HG03280 (cell line): ENCODE data around the gene RIMS1.

Experiments used
- ATAC-seq: cut with Tn5 transposase; IDR thresholded peaks from one replicate; pipeline ENCODE4 v1.9.1; 2021; ENCODE audit warnings: mild to moderate bottlenecking, moderate library complexity; ENCODE audit not compliant: unreplicated experiment

RIMS1 gene, protein sequence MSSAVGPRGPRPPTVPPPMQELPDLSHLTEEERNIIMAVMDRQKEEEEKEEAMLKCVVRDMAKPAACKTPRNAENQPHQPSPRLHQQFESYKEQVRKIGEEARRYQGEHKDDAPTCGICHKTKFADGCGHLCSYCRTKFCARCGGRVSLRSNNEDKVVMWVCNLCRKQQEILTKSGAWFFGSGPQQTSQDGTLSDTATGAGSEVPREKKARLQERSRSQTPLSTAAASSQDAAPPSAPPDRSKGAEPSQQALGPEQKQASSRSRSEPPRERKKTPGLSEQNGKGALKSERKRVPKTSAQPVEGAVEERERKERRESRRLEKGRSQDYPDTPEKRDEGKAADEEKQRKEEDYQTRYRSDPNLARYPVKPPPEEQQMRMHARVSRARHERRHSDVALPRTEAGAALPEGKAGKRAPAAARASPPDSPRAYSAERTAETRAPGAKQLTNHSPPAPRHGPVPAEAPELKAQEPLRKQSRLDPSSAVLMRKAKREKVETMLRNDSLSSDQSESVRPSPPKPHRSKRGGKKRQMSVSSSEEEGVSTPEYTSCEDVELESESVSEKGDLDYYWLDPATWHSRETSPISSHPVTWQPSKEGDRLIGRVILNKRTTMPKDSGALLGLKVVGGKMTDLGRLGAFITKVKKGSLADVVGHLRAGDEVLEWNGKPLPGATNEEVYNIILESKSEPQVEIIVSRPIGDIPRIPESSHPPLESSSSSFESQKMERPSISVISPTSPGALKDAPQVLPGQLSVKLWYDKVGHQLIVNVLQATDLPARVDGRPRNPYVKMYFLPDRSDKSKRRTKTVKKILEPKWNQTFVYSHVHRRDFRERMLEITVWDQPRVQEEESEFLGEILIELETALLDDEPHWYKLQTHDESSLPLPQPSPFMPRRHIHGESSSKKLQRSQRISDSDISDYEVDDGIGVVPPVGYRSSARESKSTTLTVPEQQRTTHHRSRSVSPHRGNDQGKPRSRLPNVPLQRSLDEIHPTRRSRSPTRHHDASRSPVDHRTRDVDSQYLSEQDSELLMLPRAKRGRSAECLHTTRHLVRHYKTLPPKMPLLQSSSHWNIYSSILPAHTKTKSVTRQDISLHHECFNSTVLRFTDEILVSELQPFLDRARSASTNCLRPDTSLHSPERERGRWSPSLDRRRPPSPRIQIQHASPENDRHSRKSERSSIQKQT (N-terminal part only)

DNA sequence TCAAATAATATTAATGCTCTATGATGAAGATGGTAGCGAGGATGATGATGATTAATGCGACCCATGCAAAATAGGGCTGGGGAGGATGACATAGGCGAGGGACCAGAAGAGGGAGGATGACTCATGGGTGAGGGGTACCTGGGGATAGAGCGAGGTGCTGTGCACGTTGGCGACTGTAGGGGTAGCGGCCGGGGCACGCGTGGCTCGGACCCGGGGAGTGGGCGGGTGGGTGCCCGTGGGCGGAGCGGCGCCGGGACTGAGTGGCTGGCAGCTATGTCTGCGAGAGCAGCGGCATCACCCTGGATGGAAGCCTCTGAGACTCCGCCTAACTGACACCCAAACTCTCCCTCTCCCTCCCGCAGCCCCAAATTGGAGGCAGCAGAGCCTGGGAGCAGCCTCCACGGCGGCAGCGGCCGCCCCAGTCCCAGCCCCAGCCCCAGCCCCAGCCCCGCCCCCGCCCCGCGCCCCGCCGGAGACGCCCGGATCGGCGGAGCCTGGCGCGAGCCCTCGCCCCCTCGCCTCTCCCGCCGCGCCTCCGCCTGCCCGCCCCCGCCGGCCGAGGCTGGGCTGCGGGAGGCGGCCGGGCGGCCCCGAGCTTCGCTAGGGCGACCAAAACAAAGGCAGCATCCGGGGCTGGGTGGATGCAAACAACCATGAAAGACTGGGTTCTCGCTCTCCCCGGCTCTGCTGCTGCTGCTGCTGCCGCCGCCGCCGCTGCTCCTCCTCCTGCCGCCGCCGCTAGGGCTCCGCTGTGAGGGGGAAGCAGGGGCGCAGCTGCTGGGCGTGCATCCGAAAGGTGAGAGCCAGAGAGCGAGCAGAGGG, at the start of gene RIMS1:
Gene RIMS1, plus strand, starts transcription at position 367 of the 822 bp plus-strand sequence. CDS start 474 bp downstream, outside the sequence.
- peak; percentile 82 for ATAC-seq

GRCh38 chr6:71851214-71851613, 35.1 kb upstream of the RIMS1 start:
- no peak for ATAC-seq

GRCh38 chr6:71852948-71853347, 33.4 kb upstream of the RIMS1 start:
- ATAC-seq: no peak

GRCh38 chr6:71855406-71855805, 30.9 kb upstream of the RIMS1 start:
- ATAC-seq: no peak

DNA sequence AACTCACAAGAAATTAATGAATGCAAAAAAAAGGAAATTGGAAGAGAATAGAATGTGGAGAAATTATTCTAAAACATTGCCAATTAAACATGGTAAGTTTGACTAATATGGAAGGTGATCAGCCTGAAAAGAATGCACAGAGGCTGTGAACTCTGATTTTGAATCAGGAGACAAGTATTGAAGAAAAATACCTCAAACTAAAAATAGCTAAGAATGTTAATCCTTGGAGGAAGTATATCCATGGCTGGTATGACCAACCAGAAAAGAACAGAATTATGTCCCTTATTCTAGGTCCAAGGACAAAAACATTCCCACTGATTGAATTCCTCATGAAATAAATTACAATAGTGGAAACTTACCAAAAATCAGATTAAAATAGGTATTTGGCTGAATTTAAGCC, 7.3 kb upstream of the RIMS1 start:
- ATAC-seq: no peak

DNA sequence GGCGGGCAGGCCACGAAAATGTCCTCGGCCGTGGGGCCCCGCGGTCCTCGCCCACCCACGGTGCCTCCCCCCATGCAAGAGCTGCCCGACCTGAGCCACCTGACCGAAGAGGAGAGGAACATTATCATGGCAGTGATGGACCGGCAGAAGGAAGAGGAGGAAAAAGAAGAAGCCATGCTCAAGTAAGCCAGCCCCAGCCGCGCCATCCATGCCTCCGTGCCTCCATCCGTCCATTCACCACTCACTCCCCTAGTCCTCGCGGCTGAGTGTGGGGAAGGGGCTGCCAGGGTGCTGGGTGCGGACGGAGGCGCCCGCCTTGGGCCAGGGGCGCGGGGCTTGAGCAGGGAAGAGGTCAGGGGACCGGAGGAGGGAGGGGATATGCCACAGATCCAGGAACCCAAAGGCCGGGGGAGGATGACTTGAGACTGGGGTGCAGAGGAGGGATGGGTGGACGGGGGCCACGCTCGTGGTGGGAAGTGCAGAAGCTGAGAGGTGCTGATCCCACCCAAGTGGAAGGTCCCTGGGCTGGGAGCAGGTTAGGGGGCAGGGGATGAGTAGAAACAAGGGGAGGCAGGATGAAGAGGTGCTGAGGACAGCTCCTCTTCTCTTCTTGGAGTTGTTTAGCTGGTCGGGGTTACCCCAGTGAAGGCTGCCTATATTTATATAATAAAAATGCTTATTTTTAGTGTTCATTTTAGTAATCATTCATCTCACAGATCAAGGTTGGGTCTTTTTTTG, 825 bp downstream of the RIMS1 start:
- ATAC-seq: peak; percentile 16

DNA sequence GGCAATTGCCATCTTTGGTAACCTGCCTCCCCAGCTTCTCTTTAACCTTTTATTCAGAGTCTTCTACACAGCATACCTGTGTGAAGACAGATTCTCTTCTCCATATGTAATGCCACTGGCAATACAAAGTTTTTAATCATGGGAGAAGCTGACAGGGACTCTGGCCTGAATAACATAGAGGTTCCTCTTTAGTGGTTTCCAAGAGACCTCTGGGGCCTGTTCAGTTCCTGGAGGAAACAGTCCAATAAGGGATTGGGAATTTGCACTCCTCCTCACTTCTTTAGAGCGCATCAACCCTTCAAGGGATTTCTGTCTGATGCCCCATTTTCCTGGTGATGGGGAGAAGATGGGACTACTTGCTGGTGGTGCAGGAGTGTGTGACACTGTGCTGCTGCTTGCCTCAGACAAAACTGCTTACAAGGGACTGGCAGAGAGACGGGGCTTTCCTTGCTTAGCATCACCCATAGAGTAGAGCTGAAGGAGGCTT, 1.4 kb downstream of the RIMS1 start:
- ATAC-seq: no peak

GRCh38 chr6:71888756-71889340, 2.5 kb downstream of the RIMS1 start:
- no peak for ATAC-seq

DNA sequence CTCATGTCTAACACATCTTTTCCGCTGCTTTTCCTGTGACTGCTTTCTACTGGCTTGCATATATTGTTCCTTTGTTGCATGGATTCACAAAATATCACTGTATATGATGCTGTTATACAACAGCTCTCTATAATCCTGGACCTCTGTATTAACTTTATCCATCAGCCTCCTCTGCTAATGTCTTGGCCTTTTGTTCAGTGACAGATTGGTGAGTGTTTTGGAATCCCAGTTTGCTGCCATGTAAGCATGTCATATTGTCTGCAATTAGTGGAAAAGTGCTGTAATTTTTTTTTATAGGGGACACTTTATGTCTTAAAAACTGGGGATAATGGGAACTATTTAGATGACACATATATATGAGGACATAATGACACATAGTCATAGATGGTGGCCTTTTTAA, 3.0 kb downstream of the RIMS1 start:
- no peak for ATAC-seq

DNA sequence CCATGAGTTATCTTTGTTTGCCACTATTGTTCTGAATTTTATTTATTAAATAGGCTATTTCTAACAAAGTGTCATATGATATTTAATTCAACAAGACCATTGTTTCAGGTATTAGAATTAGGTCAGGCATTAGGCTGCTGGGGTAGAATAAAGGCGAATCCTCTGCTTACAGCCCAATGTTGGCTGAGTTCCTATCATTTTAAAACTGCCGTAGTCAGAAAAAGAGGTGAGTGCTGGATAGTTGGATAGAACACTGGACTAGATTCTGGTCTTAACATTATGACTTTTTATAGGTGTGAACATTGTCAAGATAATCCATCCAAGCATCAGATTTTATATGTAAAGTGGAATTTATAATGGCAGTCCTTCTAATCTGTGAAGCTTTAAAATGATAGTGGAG, 6.3 kb downstream of the RIMS1 start:
- no peak for ATAC-seq

GRCh38 chr6:71900642-71901041, 14.3 kb downstream of the RIMS1 start:
- no peak for ATAC-seq

GRCh38 chr6:71902261-71902660, 15.9 kb downstream of the RIMS1 start:
- peak; percentile 57 for ATAC-seq

DNA sequence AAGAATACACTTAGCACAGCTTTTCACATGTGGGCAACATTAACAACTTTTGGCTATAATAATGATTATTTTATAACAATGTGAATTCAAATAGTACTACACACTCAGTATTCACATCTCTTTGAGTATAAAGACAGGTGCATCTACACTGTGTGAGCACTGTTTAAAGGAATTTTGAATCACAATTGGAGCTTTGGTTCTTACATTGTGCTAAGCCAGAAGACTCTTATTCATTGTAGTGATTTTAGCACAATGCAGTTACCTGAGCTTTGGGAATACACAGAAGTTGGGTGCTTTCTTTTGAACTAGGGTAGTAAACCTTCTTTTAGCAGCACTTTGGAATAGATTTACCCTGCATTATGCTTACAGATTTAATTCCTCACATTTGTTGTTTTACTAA, 20.5 kb downstream of the RIMS1 start:
- no peak for ATAC-seq

DNA sequence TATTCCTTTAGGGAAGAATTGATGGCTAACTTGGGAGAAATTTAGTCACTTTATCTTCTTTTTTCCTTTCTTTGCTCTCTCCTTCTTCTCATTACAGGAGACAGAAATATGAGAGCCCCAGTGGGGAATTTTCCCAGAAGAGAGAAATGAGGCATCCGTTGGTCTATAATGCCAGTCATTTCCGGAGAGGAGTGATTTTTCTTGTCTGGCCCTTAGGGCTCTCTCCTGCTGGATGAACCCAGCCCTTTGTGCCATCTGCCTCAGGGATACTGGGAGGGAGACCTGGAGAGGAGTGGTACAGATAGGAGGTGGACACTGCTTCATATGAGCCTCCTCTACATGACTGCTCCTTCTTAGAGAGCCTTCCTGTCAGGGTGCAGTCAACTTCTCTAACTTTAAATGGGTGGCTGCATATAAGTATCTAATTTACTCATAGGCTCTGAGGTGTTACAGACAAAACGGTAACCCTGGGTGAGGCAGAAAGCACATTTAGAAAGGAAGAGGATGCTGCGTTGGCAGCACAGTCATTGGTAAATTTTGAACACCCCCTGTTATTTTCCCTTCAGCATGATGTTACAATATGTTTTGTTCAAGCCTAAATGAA, 21.9 kb downstream of the RIMS1 start:
- ATAC-seq: peak; percentile 66

- no peak for ATAC-seq
These were observed 27.3 kb downstream of the RIMS1 start for GRCh38 chr6:71913444-71914234.

- ATAC-seq: no peak
These were observed 42.7 kb downstream of the RIMS1 start for GRCh38 chr6:71929047-71929446.

GRCh38 chr6:71933881-71934280, 47.5 kb downstream of the RIMS1 start:
- ATAC-seq: no peak

- ATAC-seq: no peak
These were observed 79.1 kb downstream of the RIMS1 start for GRCh38 chr6:71965404-71965803.
